Measurements from ENCODE around the gene CKMT2. TPM values are rescaled to one million over a fixed set of nuclear protein-coding genes. Genes with fewer than 3 reads are reported as not detected.

CKMT2 gene
- total RNA-seq, 1 experiment from 2014 or later = not detected

Small RNA genes lying within 50 kb of the gene (small RNA-seq; reads per million reads assigned to genes)
- gene AC026436.1 = 0 reads per million in 2 experiments

Other genes starting within 250 kb of the CKMT2 start
- 78.6 and 83.4 TPM in 2 replicates for gene ZCCHC9, start 68.3 kb downstream of the CKMT2 start, total RNA-seq (2014; rRNA removed; shearing (Covaris generic))
- gene ACOT12, start 160.8 kb downstream of the CKMT2 start, total RNA-seq (2014; rRNA removed; shearing (Covaris generic)) = 5.7 and 8.5 TPM in 2 replicates

Measured in SK-MEL-5 (cell line).